Effector memory CD4-positive, alpha-beta T cell (primary cell): ENCODE measurements around the gene USP17L26.
"Not testable (repeated sequence)": the region's sequence is repeated elsewhere in the genome, so short reads cannot be mapped to it uniquely, and the experiment has no call there.

Experiments
- DNase-seq, 3 donors: peaks; one replicate each; pipeline ENCODE4 v3.0.0-alpha.2; 2020
- H3K27ac ChIP-seq: 2 replicates; pipeline ENCODE4 v1.7.0; 2013; ENCODE audit warnings: mild to moderate bottlenecking, low read length, moderate library complexity; ENCODE audit not compliant: insufficient read depth, poor library complexity, severe bottlenecking
- H3K27me3 ChIP-seq: replicated peaks from 2 replicates; pipeline ENCODE4 v1.7.0; 2013; ENCODE audit warnings: mild to moderate bottlenecking, low read length; ENCODE audit not compliant: insufficient read depth, control insufficient read depth, poor library complexity, severe bottlenecking
- H3K36me3 ChIP-seq: 2 replicates; pipeline ENCODE4 v1.7.0; 2013; ENCODE audit warnings: mild to moderate bottlenecking, low read length, moderate library complexity; ENCODE audit not compliant: control insufficient read depth, insufficient read depth
- H3K4me1 ChIP-seq: 2 replicates; pipeline ENCODE4 v1.7.0; 2013; ENCODE audit warnings: low read length, mild to moderate bottlenecking; ENCODE audit not compliant: control insufficient read depth, insufficient read depth, poor library complexity, severe bottlenecking
- H3K4me3 ChIP-seq: 2 replicates; pipeline ENCODE4 v1.7.0; 2013; ENCODE audit warnings: low read length, low read depth, mild to moderate bottlenecking; ENCODE audit not compliant: insufficient read depth, poor library complexity, severe bottlenecking
- H3K9me3 ChIP-seq: 2 replicates; pipeline ENCODE4 v1.7.0; 2013; ENCODE audit warnings: mild to moderate bottlenecking, low read length, moderate library complexity; ENCODE audit not compliant: control insufficient read depth

The USP17L26 gene

GRCh38 chr4:9379881-9380280 lies 45.4 kb downstream of the USP17L26 start:
- H3K9me3 ChIP-seq = not testable (repeated sequence)

DNA sequence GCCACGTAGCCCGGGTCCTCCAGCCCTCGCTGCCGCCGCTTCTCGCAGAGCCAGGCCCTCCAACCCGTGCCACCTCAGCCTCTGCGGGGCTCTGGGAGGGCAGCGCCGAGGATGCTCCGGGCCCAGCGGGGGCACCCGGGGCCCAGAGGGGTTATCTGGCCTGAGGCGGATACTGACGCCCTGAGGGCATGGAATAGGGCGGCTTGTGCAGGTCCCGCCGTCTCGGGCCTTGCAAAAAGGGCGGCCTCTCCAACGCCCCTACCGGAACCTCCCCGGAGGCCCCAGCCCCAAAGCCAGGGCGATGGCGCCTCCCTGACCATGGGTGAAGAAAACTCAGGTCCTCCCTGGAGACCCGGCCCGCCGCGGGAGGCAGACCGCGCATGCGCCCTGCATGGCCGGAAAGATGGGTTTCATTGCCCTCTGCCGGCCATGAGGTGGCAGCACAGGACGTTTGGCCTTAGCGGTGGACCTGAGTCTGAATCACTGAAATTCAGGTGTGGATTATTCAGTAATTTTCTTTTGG lies 46.6 kb downstream of the USP17L26 start:
- not testable (repeated sequence) for H3K9me3 ChIP-seq, H3K4me1 ChIP-seq, H3K27me3 ChIP-seq, H3K36me3 ChIP-seq, H3K27ac ChIP-seq
- peak overlapping the region; percentile 32 for H3K4me3 ChIP-seq
- peak; percentile 27 to 35 (median 29) for DNase-seq

More at GRCh38 chr4:9379881-9380280, 45.4 kb downstream of the USP17L26 start:
- not testable (repeated sequence) for DNase-seq, H3K4me3 ChIP-seq, H3K36me3 ChIP-seq, H3K27me3 ChIP-seq, H3K27ac ChIP-seq, H3K4me1 ChIP-seq

- no peak overlapping the region for H3K27ac ChIP-seq
- no peaks in the 10 kb centered on the region for H3K4me1 ChIP-seq
- no peak for DNase-seq
- no peaks in the 10 kb centered on the region for H3K9me3 ChIP-seq
- no peaks in the 10 kb centered on the region for H3K27me3 ChIP-seq
- no peaks in the 10 kb centered on the region for H3K36me3 ChIP-seq
- H3K4me3 ChIP-seq = no peak overlapping the region
Observed at GRCh38 chr4:9384126-9384525, 49.7 kb downstream of the USP17L26 start.
